Lung microvascular endothelial cell (primary cell): ENCODE measurements around the gene GNAT2. TPM values are rescaled to one million over a fixed set of nuclear protein-coding genes. Genes with fewer than 3 reads are reported as not detected.
"Not testable (repeated sequence)": the region's sequence is repeated elsewhere in the genome, so short reads cannot be mapped to it uniquely, and the experiment has no call there.

Experiments used
- DNase-seq, 2 donors: peaks; one replicate each; pipeline versions ENCODE4 v3.0.0 to v3.0.0-alpha.2; 2010; ENCODE audit warnings: low read depth in 2 of 2
- total RNA-seq: library from RNA; depleted of rRNA; stranded (reverse); fragments of >200 nt; gene quantifications from 2 replicates; pipeline ENCODE4 v1.2.1, GENCODE V29; 2014

The GNAT2 gene
- total RNA-seq, result under 0.01 and 0.22 TPM in 2 replicates

- peak; percentile 53 to 82 for DNase-seq
Measured at GRCh38 chr1:109619576-109620400, at the start of gene GNAT2, which contains the start of gene AMPD2. Gene GNAT2, minus strand, starts transcription at chr1:109619616. Its CDS starts 6,746 bp downstream, at chr1:109612870. Gene AMPD2, plus strand, starts transcription at chr1:109619837. Its CDS starts 1,339 bp downstream, at chr1:109621176.

- DNase-seq, result no peak
Measured at GRCh38 chr1:109668123-109668775, 48.8 kb upstream of the GNAT2 start.

GRCh38 chr1:109667452-109668122 is 48.2 kb upstream of the GNAT2 start, which contains the start of gene GSTM2:
Gene GSTM2, plus strand, starts transcription at chr1:109668057. Its CDS starts 59 bp downstream, at chr1:109668116.
- DNase-seq, result peak; percentile 75 to 85

GRCh38 chr1:109664671-109665070 is 45.3 kb upstream of the GNAT2 start:
- DNase-seq, result no peak

- DNase-seq, result no peak
Measured at GRCh38 chr1:109661391-109661790, 42.0 kb upstream of the GNAT2 start.

- DNase-seq, result not testable (repeated sequence)
Measured at GRCh38 chr1:109660691-109661026, 41.2 kb upstream of the GNAT2 start.

GRCh38 chr1:109659997-109660690 is 40.7 kb upstream of the GNAT2 start:
- no peak for DNase-seq

GRCh38 chr1:109659145-109659544 is 39.7 kb upstream of the GNAT2 start:
- DNase-seq, result peak in 1 of 2 donors; percentile 31

- no peak for DNase-seq
Measured at GRCh38 chr1:109658533-109659042, 39.2 kb upstream of the GNAT2 start.

- no peak for DNase-seq
Measured at GRCh38 chr1:109657970-109658369, 38.6 kb upstream of the GNAT2 start.

- DNase-seq, result no peak
Measured at GRCh38 chr1:109657395-109657794, 38.0 kb upstream of the GNAT2 start.

- peak; percentile 55 to 65 for DNase-seq
Measured at GRCh38 chr1:109655615-109656519, 36.5 kb upstream of the GNAT2 start, which contains the start of gene GSTM4. Gene GSTM4, plus strand, starts transcription at chr1:109656099. Its CDS starts 291 bp downstream, at chr1:109656390.

- no peak for DNase-seq
Measured at GRCh38 chr1:109654519-109654918, 35.1 kb upstream of the GNAT2 start.

GRCh38 chr1:109653306-109653705 is 33.9 kb upstream of the GNAT2 start:
- no peak for DNase-seq

- no peak for DNase-seq
Measured at GRCh38 chr1:109652402-109652801, 33.0 kb upstream of the GNAT2 start.

- peak in 1 of 2 donors; percentile 46 for DNase-seq
Measured at GRCh38 chr1:109650609-109651008, 31.2 kb upstream of the GNAT2 start.

GRCh38 chr1:109649491-109649914 is 30.1 kb upstream of the GNAT2 start:
- peak; percentile 38 to 45 for DNase-seq

- no peak for DNase-seq
Measured at GRCh38 chr1:109644670-109645069, 25.3 kb upstream of the GNAT2 start.

GRCh38 chr1:109643385-109644230 is 24.2 kb upstream of the GNAT2 start:
- peak; percentile 74 to 78 for DNase-seq
